K562 (cell line): ENCODE data around the gene SOX12. TPM values are rescaled to one million over a fixed set of nuclear protein-coding genes. Genes with fewer than 3 reads are reported as not detected.
A peak's percentile ranks its signal among the peaks of the same experiment; 100 is the strongest.

Source experiments
- ARID3B ChIP-seq: fragments of 250-450 bp; sonication (Bioruptor Pico); IDR thresholded peaks from 2 replicates; pipeline ENCODE4 v1.4.0; 2020; ENCODE audit warnings: borderline replicate concordance
- BCOR ChIP-seq: fragments of 450-650 bp; IDR thresholded peaks from 2 replicates; pipeline ENCODE4 v1.6.1; 2016
- FOSL1 ChIP-seq: fragments of 200-800 bp; sonication (Bioruptor generic); conservative IDR thresholded peaks from 2 replicates; pipeline ENCODE4 v1.6.1; 2016; ENCODE audit warnings: missing genetic modification characterization, missing compliant biosample characterization
- FOXP1 ChIP-seq: sonication (generic); formaldehyde crosslinking; IDR thresholded peaks from 2 replicates; pipeline ENCODE4 v1.8.0; 2022; ENCODE audit warnings: mild to moderate bottlenecking, missing genetic modification reagents
- GATA2 ChIP-seq: sonication (generic); formaldehyde crosslinking; IDR thresholded peaks from 2 replicates; pipeline ENCODE4 v1.4.0; 2020; ENCODE audit warnings: mild to moderate bottlenecking, missing genetic modification reagents
- ILK ChIP-seq: fragments of 450-650 bp; IDR thresholded peaks from 2 replicates; pipeline ENCODE4 v1.6.1; 2016; ENCODE audit warnings: missing genetic modification characterization, low read depth, mild to moderate bottlenecking, missing compliant biosample characterization, moderate library complexity, borderline replicate concordance
- MCM3 ChIP-seq: fragments of 450-650 bp; IDR thresholded peaks from 2 replicates; pipeline ENCODE4 v1.6.1; 2016
- MNT ChIP-seq, 2 experiments: fragments of 450-650 bp; conservative IDR thresholded peaks; 2 replicates each; pipeline ENCODE4 v1.6.1; 2017; ENCODE audit warnings: mild to moderate bottlenecking in 2 of 2, moderate library complexity in 2 of 2
- NCOA1 ChIP-seq: fragments of 450-650 bp; IDR thresholded peaks from 2 replicates; pipeline ENCODE4 v1.6.1; 2016; ENCODE audit warnings: low read depth
- NFATC3 ChIP-seq: fragments of 450-650 bp; IDR thresholded peaks from 2 replicates; pipeline ENCODE4 v1.6.1; 2017; ENCODE audit warnings: mild to moderate bottlenecking
- NR1H2 ChIP-seq: sonication (generic); formaldehyde crosslinking; IDR thresholded peaks from 2 replicates; pipeline ENCODE4 v1.4.0; 2020; ENCODE audit warnings: mild to moderate bottlenecking, missing genetic modification reagents
- RFX1 ChIP-seq: fragments of 450-650 bp; IDR thresholded peaks from 2 replicates; pipeline ENCODE4 v1.6.1; 2016; ENCODE audit warnings: mild to moderate bottlenecking, moderate library complexity
- TAF9B ChIP-seq: fragments of 450-650 bp; IDR thresholded peaks from 2 replicates; pipeline ENCODE4 v1.6.1; 2018; ENCODE audit warnings: mild to moderate bottlenecking; ENCODE audit not compliant: partially characterized antibody
- TFAP4 ChIP-seq: sonication (generic); formaldehyde crosslinking; IDR thresholded peaks from 2 replicates; pipeline ENCODE4 v1.8.0; 2022; ENCODE audit warnings: missing genetic modification reagents, mild to moderate bottlenecking, moderate library complexity, borderline replicate concordance
- ZBTB26 ChIP-seq: fragments of 450-650 bp; formaldehyde crosslinking; IDR thresholded peaks from 2 replicates; pipeline ENCODE4 v1.4.0; 2022; ENCODE audit warnings: missing genetic modification characterization
- ZNF280A ChIP-seq: fragments of 450-650 bp; IDR thresholded peaks from 2 replicates; pipeline ENCODE4 v1.6.1; 2018; ENCODE audit warnings: mild to moderate bottlenecking, low read depth; ENCODE audit not compliant: partially characterized antibody
- ZNF41 ChIP-seq: fragments of 250-450 bp; sonication (Bioruptor Pico); conservative IDR thresholded peaks from 2 replicates; pipeline ENCODE4 v1.4.0; 2020; ENCODE audit warnings: mild to moderate bottlenecking
- ZNF740 ChIP-seq, 3 experiments: fragments of 200-800 bp in 1 of 3; sonication (Bioruptor generic) in 1 of 3; sonication (generic) in 1 of 3; formaldehyde crosslinking in 1 of 3; IDR thresholded peaks; 2 replicates each; pipeline versions ENCODE4 v1.6.1 to v1.8.0; 2016 to 2022; ENCODE audit warnings: mild to moderate bottlenecking in 2 of 3, missing compliant biosample characterization in 2 of 3, missing genetic modification characterization in 2 of 3, missing genetic modification reagents in 1 of 3
- polyA plus RNA-seq, 8 experiments: library from polyadenylated mRNA; depleted of rRNA in 4 of 8; stranded (reverse) in 5 of 8; unstranded in 3 of 8; fragments of >200 nt; fragmentation: Nextera tagmentation in 2 of 8; fragmentation: Illumina TruSeq in 1 of 8; extraction: Ambion mirVana in 2 of 8; extraction: Trizol in 1 of 8; gene quantifications; 2 replicates each; pipeline versions ENCODE4 v1.2.1 to v1.2.3, GENCODE V29; 2011 to 2014; ENCODE audit warnings: inconsistent platforms in 1 of 8, missing spikeins in 1 of 8
- total RNA-seq, 7 experiments: library from RNA; depleted of rRNA in 6 of 7; stranded (reverse); fragments of >200 nt in 6 of 7; fragmentation: Illumina TruSeq in 2 of 7; extraction: Trizol in 2 of 7; gene quantifications; 2 replicates each; pipeline versions ENCODE4 v1.2.1 to v1.2.3, GENCODE V29; 2011 to 2021; ENCODE audit warnings: low replicate concordance in 1 of 7

Gene SOX12
- total and polyA plus RNA-seq, 9 of the 15 experiments (the other 6 are each of a cell fraction or from before 2014, with no cell fraction given), result 0.42 to 26.3 (median 2.6) TPM

GRCh38 chr20:347640-348484 is 22.5 kb downstream of the SOX12 start (continued):
- TF ChIP-seq MCM3 (peak; percentile 98; the same call in 1 of the 2 replicates), ZBTB26 (peak; percentile 96), ZNF740 (CRISPR knock-in tag; IDR thresholded peaks at IDR 0.05) (0 out of 2 replicates have a peak, but pooled peaks have one; percentile 18), ZNF740 (tag; IDR thresholded peaks at IDR 0.05) (no peak), ARID3B (CRISPR knock-in tag) (no peak), ZNF41 (CRISPR knock-in tag) (no peak), NR1H2 (CRISPR knock-in tag) (no peak), FOXP1 (peak; percentile 3; the same call in 1 of the 2 replicates), NFATC3 (no peak), ILK (tag) (no peak), NCOA1 (peak; percentile 65; the same call in 1 of the 2 replicates), TFAP4 (peak; percentile 78), RFX1 (peak; percentile 98), BCOR (peak; percentile 75), FOSL1 (tag) (peak; percentile 34; the same call in 1 of the 2 replicates), GATA2 (CRISPR knock-in tag) (no peak), ZNF280A (no peak), TAF9B (peak; percentile 49), MNT (conservative IDR thresholded peaks at IDR 0.05) (peak; percentile 38 to 64; a peak in 2 of 4 replicates)
